22Rv1 (cell line): ENCODE measurements around the gene LPAR2.

Source experiments
- CTCF ChIP-seq: fragments of 450-650 bp; IDR thresholded peaks from 2 replicates; pipeline ENCODE4 v1.5.1; 2017; ENCODE audit warnings: mild to moderate bottlenecking
- ZFX ChIP-seq: fragments of 450-650 bp; IDR thresholded peaks from 2 replicates; pipeline ENCODE4 v1.6.1; 2017; ENCODE audit warnings: antibody characterized with exemption, borderline replicate concordance

GRCh38 chr19:19661141-19661674, 33.2 kb upstream of the LPAR2 start:
- TF ChIP-seq CTCF (no peak), ZFX (no peak)
